ENCODE results near the gene PTPRD. TPM values are rescaled to one million over a fixed set of nuclear protein-coding genes. Genes with fewer than 3 reads are reported as not detected.

PTPRD gene
- total RNA-seq, 1 experiment from 2014 or later, result 69.6 TPM

GRCh38 chr9:9504869-9505268, 1107.9 kb downstream of the PTPRD start:
- ATAC-seq (no peak), DNase-seq (ENCODE audit: low spot score) (no peak)
- Mint-ChIP-seq H3K4me3 (no peak overlapping the region), H3K4me1 (no peaks in the 10 kb centered on the region), H3K9me3 (peaks cover 14% of the 10 kb centered on the region), H3K36me3 (peaks cover 9% of the 10 kb centered on the region), H3K27me3 (ENCODE audit: low read depth) (no peaks in the 10 kb centered on the region), H3K27ac (no peak overlapping the region)
- TF ChIP-seq NR1H2 (CRISPR knock-in tag; IDR thresholded peaks at IDR 0.05) (no peak), MAX (CRISPR knock-in tag; IDR thresholded peaks at IDR 0.05) (no peak)
- POLR2A ChIA-PET, result no interaction called here
- CTCF ChIA-PET, result no interaction called here

- Mint-ChIP-seq H3K27ac (no peak overlapping the region), H3K4me1 (peaks cover 8% of the 10 kb centered on the region), H3K27me3 (ENCODE audit: low read depth) (no peaks in the 10 kb centered on the region), H3K4me3 (no peak overlapping the region), H3K36me3 (peaks cover 16% of the 10 kb centered on the region), H3K9me3 (peaks cover 26% of the 10 kb centered on the region)
- POLR2A ChIA-PET, result no interaction called here
- CTCF ChIA-PET, result no interaction called here
- TF ChIP-seq RELA (CRISPR knock-in tag; IDR thresholded peaks at IDR 0.05; ENCODE audit: borderline replicate concordance), result no peak
- no peak for TF ChIP-seq E2F4 (CRISPR knock-in tag; IDR thresholded peaks at IDR 0.05; ENCODE audit: borderline replicate concordance, low read depth)
- no peak for TF ChIP-seq AR (CRISPR knock-in tag; IDR thresholded peaks at IDR 0.05)
- no peak for TF ChIP-seq CDX4 (CRISPR knock-in tag; IDR thresholded peaks at IDR 0.05; ENCODE audit: borderline replicate concordance)
- no peak for TF ChIP-seq NR2C2 (CRISPR knock-in tag; IDR thresholded peaks at IDR 0.05)
- TF ChIP-seq ZNF512 (CRISPR knock-in tag; IDR thresholded peaks at IDR 0.05; ENCODE audit: borderline replicate concordance), result no peak
- TF ChIP-seq E2F1 (CRISPR knock-in tag; IDR thresholded peaks at IDR 0.05), result no peak
- no peak for TF ChIP-seq ZNF232 (CRISPR knock-in tag; IDR thresholded peaks at IDR 0.05)
- TF ChIP-seq ZNF423 (CRISPR knock-in tag; IDR thresholded peaks at IDR 0.05), result no peak
- TF ChIP-seq NFE2L1 (CRISPR knock-in tag; IDR thresholded peaks at IDR 0.05), result no peak
- TF ChIP-seq ZNF281 (CRISPR knock-in tag; IDR thresholded peaks at IDR 0.05), result no peak
- no peak for TF ChIP-seq CBFB (CRISPR knock-in tag; IDR thresholded peaks at IDR 0.05; ENCODE audit: low read depth)
- TF ChIP-seq CREM (CRISPR knock-in tag; IDR thresholded peaks at IDR 0.05), result no peak
- no peak for TF ChIP-seq CREB1 (CRISPR knock-in tag; IDR thresholded peaks at IDR 0.05)
- TF ChIP-seq HMGA2 (CRISPR knock-in tag; IDR thresholded peaks at IDR 0.05), result no peak
- TF ChIP-seq ZNF416 (CRISPR knock-in tag; IDR thresholded peaks at IDR 0.05), result no peak
- no peak for TF ChIP-seq JUN (CRISPR knock-in tag; IDR thresholded peaks at IDR 0.05)
- TF ChIP-seq NR3C1 (CRISPR knock-in tag; conservative IDR thresholded peaks at IDR 0.05; ENCODE audit: low read depth), result no peak
- TF ChIP-seq TEAD4 (CRISPR knock-in tag; IDR thresholded peaks at IDR 0.05), result no peak
- ATAC-seq (no peak), DNase-seq (ENCODE audit: low spot score) (no peak)
Observed at GRCh38 chr9:9499546-9499945, 1113.3 kb downstream of the PTPRD start.
